Measurements from ENCODE around the gene GBA3.

Gene GBA3

DNA sequence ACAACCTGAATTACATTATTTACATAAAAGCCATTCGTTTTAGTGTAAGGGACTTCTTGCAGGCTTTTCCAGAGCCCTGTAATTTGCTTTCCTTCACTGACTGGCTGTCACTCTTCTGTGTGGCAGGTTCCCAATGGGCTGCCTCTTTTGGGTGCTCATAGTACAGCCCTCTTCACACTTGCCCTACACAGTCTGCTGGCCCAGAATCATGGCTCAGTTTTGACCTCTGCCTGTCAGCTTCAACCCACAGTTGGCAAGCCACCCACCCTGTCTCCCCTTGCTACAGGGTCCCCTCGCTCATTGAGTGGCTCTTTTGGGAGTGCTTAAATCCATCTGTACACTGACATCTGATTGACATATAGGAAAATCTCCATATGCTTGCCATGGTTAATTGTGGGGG, 97.9 kb downstream of the GBA3 start:
- no peak for DNase-seq

DNA sequence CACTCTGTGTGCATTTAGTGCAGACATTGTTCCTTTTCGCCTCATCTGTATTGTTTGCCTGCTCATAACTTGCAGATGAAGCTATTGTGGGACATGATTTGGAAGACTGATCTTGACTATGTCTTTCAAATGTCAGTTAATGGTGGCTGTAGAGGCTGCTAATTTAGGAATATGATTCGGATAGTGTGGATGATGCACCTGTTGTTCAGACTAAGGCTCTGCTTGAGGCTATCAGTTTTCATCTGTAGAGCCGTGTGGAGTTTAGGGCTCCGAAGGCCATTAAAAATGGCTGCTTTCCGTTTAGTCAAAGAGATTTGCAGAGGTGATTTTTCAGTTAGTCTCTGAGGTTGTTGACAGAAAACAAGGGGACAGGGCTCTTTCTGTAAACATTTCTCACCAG, 102.0 kb downstream of the GBA3 start:
- DNase-seq = no peak

DNA sequence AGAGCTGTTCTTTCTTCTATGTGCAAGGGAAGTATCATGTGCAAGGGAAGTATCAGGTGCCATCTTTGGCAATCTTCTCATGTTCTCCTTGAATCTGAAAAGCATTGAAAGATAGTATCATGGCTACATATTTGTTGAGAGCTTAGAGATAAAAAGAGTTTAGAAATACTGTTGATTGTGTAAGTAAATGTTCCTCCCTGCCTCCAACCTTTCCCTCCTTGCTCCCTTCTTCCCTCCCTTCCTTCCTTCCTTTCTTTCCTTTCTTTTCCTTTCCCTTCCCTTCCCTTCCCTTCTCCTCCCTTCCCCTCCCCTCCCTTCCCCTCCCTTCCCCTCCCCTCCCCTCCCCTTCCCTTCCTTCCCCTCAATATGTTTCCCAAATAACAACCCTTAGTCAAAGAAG, 108.7 kb downstream of the GBA3 start:
- no peak for DNase-seq

DNA sequence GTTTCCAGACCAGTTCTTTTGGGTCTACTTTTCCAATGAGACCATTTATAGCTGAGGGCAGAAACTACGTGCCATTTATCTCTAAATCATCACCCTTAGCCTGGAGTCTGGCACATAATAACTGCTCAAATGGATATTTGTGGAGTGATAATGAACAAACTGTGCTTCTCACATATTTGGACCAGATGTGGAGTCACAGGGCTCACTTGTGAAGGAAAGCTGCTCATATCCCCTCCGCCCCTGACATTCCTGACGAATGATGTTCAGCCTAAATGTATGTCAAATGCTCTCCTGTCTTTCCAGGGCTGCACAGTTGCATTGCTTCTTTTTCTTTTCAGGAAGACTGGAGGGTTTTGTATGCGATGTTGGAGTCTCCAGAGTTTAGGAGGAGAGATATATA, 110.1 kb downstream of the GBA3 start:
- no peak for DNase-seq

DNA sequence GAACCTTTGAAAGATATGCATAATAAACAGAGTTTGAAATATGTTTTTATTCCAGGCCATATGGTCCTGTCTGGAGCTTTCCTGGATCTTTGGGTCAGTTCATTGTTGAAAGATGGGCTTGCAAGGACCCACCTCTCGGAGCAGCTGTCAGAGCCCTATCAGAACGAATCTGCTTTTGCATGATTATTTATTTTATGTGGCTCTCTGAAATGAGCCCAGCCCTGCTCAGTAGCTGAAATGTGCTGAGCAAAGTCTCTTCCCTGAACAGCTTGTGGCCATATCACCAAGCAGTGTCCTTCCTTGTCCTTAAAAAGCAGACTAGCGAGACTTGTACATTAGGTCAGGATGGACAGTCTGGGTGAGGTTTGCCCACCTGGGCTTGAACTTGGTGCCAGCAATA, 110.8 kb downstream of the GBA3 start:
- DNase-seq = no peak

DNA sequence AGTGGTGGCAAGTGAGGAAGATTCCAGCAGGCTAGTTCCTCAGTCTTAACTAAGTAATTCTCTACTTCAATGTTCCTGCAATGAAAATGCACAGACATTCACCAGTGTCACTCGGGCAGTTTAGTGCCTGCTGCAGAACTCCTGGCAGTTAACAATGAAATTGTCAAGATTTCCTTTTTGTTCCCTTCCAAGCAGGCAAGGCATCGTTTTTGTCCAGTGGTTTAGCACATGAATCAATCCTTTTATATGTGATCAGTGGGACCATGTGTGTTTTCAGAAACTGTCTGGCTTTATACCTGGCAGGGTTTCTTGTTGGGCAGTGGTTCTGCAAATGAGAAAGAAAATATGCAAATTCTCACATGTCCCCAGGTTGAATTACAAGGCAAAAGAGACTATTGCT, 122.2 kb downstream of the GBA3 start:
- DNase-seq = no peak

DNA sequence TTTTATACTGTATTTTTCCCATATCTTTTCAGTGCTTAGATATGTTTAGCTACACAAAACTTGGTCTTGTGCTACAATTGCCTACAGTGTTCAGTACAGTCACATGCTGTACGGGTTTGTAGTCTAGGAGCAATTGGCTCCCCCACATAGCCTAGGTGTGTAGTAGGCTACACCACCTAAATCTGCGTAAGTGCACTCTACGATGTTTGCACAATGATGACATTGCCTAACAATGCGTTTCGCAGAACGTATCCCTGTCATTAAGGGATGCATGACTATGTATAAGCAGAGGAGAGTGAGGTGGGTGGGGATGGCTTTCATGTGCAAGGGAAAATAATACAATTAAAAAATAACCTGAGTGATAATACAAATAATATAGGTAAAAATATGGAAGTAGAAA, 131.4 kb downstream of the GBA3 start:
- DNase-seq = no peak

DNA sequence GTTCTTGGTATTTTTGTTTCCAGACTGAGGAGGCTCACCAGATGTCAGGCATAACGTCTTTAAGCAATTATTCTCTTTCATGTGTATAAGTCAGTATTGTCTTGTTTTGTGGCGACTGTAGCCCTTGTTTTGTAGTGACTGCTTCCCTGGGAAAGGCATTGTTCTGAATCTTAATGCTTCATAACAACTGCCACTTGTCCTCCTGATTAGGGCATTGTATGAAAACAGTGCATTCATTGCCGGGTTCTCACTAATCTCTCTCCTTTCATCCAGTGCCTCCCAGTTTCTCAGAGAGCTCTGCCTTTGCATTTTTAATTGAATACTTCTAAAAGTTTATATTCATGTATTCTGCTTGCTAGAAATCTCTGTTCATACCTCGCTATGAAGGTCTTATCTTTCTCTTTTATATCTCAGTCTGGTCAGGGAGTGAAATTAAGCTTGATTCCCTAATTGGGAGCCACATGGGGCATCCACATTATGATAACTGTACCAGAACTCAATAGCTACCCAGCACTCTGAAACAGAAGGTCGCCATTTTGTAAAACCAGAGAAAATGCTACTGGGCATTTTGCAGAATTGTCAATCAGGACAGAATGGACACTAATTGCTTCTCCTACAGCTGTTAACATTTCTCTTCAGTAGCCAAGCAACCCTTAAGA, 149.8 kb downstream of the GBA3 start:
- no peak for DNase-seq

DNA sequence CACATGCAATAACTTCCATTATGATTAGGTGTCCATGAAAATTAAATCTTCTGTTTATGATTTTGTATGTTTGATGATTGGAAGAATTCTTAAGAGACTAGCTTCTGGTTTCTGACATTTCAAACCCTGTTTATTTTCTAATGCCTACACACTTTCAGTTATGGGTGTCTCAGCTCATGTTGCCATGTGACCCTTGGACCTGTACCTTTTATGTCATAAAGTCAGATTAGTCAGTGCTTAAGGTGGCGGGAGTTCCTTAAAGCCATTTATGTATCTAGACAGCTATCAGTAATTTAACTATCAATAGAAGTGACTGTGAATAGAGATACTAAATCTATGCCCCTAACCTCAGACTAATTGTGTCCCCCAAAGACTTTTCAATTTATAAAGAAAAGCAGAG, 155.6 kb downstream of the GBA3 start:
- no peak for DNase-seq

DNA sequence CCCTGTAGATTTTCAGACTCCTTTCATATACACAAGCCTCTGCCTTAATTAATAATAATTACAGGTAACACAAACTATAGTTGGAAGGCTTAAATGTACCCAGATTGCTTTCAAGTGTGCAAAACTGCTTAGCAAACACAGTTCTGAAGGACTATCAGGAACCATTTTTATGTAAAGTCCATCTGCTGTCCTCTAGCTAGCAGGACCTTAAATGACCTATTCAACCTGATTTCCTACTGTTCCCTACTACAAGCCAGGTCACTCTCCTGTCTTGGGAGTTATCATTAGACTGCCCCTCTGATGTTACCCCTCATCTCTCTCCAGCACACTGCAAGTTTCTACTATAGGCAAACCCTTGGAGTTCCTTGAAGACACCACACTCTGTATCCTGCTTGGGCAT, 157.3 kb downstream of the GBA3 start:
- no peak for DNase-seq

DNA sequence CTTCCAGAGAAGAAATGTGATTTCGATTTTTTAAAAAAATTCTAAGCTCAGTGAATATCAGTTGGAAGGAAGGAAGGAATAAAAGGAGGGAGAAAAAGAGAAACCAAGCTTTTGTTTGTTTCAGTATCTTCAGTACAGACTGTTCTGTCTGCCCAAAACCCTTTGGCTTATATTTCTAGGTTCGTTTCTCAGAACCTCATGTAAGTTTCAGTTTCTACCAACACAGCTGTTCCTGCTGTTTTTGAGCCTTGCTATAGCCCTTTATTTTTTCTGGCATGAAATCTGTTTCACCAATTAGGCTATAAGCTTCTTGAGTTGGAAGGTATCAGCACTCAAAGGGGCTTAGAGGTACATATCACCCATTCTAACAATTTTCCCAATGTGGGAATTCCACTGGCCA, 157.9 kb downstream of the GBA3 start:
- DNase-seq = no peak

DNA sequence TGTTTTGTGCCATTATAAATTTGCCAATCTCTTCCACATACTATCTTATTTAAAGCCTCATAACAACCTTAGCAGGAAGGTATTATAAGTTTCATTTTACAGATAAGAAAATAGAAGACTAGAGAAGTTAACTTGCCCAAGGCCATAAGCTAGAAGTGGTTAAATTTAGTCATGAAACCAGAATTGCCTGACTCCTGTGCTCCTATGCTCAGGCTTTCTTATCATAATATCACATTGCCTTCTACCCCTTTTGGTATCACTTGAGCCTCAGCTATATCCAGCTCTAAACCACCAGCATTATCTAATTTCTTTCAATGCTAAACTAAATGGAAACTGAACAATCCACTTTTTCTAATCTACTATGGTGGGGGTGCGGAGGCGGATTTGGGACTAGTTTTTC, 164.7 kb downstream of the GBA3 start:
- no peak for DNase-seq

DNA sequence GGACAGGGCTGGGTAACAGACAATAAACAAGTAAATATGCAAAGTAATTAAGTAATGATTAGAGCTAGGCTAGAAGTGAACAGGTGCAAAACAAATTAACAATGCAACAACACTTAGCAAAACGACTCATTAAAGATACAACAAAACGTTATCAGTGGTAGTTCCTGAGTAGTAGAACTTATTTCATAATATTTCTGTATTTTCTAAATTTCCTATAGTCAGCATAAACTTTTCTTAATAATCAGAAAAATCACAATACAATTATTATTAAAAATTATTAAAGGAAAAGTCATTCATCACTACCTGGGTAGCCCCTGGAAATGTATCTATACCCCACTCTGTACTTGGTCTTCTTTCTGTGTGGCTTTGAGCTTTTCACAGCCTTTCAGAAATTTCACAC, 166.6 kb downstream of the GBA3 start:
- no peak for DNase-seq
